NB4 (cell line): ENCODE results near the gene SMDT1.

ENCODE experiments used
- CTCF ChIP-seq: IDR thresholded peaks from one replicate; pipeline ENCODE4 v1.5.1; 2012; ENCODE audit warnings: low read depth, low read length
- MYC ChIP-seq: IDR thresholded peaks from 2 replicates; pipeline ENCODE4 v1.6.1; 2011; ENCODE audit warnings: low read depth, low read length

- TF ChIP-seq CTCF (no peak), MYC (no peak)
These were observed 13.9 kb upstream of the SMDT1 start for GRCh38 chr22:42065438-42066125.
